PC-9 (cell line): Measurements from ENCODE around the gene CACNB4. TPM values are rescaled to one million over a fixed set of nuclear protein-coding genes. Genes with fewer than 3 reads are reported as not detected.
"Not testable (repeated sequence)": the region's sequence is repeated elsewhere in the genome, so short reads cannot be mapped to it uniquely, and the experiment has no call there.

Experiments
- BruUV-seq: library from RNA; stranded (reverse); fragments of 400-500 nt; replicated peaks from 2 replicates; lab custom pipeline; 2021; lab: Mats Ljungman, UMichigan
- CTCF ChIA-PET: fragments of 300-600 bp; sonication (Branson Sonifier 250); formaldehyde crosslinking; loops from one replicate; lab custom pipeline; 2022; ENCODE audit warnings: antibody characterized with exemption; lab: Charles Lee
- POLR2A ChIA-PET: fragments of 300-600 bp; sonication (Branson Sonifier 250); formaldehyde crosslinking; loops from one replicate; lab custom pipeline; 2022; ENCODE audit warnings: antibody characterized with exemption; ENCODE audit not compliant: unreplicated experiment; lab: Charles Lee
- DNase-seq, 2 experiments: peaks; one replicate each; pipeline versions ENCODE4 v3.0.0 to v3.0.0-alpha.2; 2015 to 2022; ENCODE audit warnings: mixed read lengths in 1 of 2
- H2AFZ ChIP-seq: fragments of 200-600 bp; sonication (generic); 2 replicates; pipeline ENCODE4 v1.8.1; 2017; ENCODE audit warnings: antibody characterized with exemption
- H3F3A ChIP-seq: fragments of 200-600 bp; sonication (generic); 2 replicates; pipeline ENCODE4 v1.8.1; 2017; ENCODE audit warnings: antibody characterized with exemption, mild to moderate bottlenecking, low read depth; ENCODE audit not compliant: insufficient read depth
- H3K27ac ChIP-seq: fragments of 200-600 bp; sonication (generic); 2 replicates; pipeline ENCODE4 v1.6.1; 2016; ENCODE audit warnings: mixed run types
- H3K27me3 ChIP-seq: fragments of 200-600 bp; sonication (generic); 2 replicates; pipeline ENCODE4 v1.6.1; 2016; ENCODE audit warnings: low read depth, mixed run types; ENCODE audit not compliant: insufficient read depth
- H3K36me3 ChIP-seq: fragments of 200-600 bp; sonication (generic); 2 replicates; pipeline ENCODE4 v1.6.1; 2016; ENCODE audit warnings: low read depth, mixed run types
- H3K4me1 ChIP-seq: fragments of 200-600 bp; sonication (generic); replicated peaks from 2 replicates; pipeline ENCODE4 v1.6.1; 2016; ENCODE audit warnings: mixed run types; ENCODE audit not compliant: insufficient read depth
- H3K4me2 ChIP-seq: fragments of 200-600 bp; sonication (generic); 2 replicates; pipeline ENCODE4 v1.6.1; 2017; ENCODE audit warnings: mixed run types
- H3K4me3 ChIP-seq: fragments of 200-600 bp; sonication (generic); 2 replicates; pipeline ENCODE4 v1.6.1; 2016; ENCODE audit warnings: mixed run types
- H3K79me2 ChIP-seq: fragments of 200-600 bp; sonication (generic); 2 replicates; pipeline ENCODE4 v1.6.1; 2017; ENCODE audit warnings: low read depth, mixed run types
- H3K9me2 ChIP-seq: fragments of 200-600 bp; sonication (generic); 2 replicates; pipeline ENCODE4 v1.8.1; 2017; ENCODE audit warnings: mild to moderate bottlenecking; ENCODE audit not compliant: insufficient read depth
- H3K9me3 ChIP-seq: fragments of 200-600 bp; sonication (generic); 2 replicates; pipeline ENCODE4 v1.8.1; 2016; ENCODE audit warnings: low read depth; ENCODE audit not compliant: insufficient read depth
- H4K20me1 ChIP-seq: fragments of 200-600 bp; sonication (generic); 2 replicates; pipeline ENCODE4 v1.8.1; 2017; ENCODE audit not compliant: insufficient read depth
- EZH2 ChIP-seq: fragments of 200-600 bp; sonication (generic); IDR thresholded peaks from 2 replicates; pipeline ENCODE4 v1.8.0; 2017; ENCODE audit warnings: antibody characterized with exemption, low read depth
- intact Hi-C: fragments of 100-400 bp; cut with micrococcal nuclease; formaldehyde crosslinking; loops from one replicate; pipeline ENCODE4 v1.10.0; 2022; ENCODE audit not compliant: unreplicated experiment
- total RNA-seq: library from RNA; stranded (reverse); gene quantifications from 2 replicates; pipeline ENCODE4 v1.2.3, GENCODE V29; 2021
- TF ChIP-seq, protein P1 (sequence below): fragments of 200-600 bp; sonication (generic); conservative IDR thresholded peaks from 2 replicates; pipeline ENCODE4 v1.6.1; 2017; ENCODE audit warnings: mixed run types, antibody characterized with exemption, mild to moderate bottlenecking, moderate library complexity

CACNB4 gene
- total RNA-seq, 1 experiment from 2014 or later = 0.98 TPM

DNA sequence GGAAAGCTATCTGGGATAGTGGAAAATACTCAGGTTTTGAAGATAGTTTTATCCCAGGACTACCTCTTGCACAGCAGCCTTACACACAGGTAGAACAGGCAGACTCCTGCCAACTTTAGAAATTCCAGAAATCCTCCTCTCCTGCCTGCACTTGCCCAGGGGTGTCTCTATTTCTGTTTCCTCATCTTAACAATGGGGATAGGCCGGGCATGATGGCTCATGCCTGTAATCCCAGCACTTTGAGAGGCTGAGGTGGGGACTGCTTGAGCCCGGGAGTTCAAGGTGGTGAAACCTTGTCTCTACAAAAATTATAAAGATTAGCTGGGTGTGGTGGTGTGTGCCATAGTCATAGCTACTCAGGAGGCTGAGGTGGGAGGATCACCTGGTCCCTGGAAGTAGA, 153.7 kb downstream of the CACNB4 start:
- POLR2A ChIA-PET = no interaction called here
- no peaks in the 10 kb centered on the region for H3K4me1 ChIP-seq
- DNase-seq = no peak
- H3K9me2 ChIP-seq = no peaks in the 10 kb centered on the region
- no peaks in the 10 kb centered on the region for H3K79me2 ChIP-seq
- H3K27ac ChIP-seq = no peak overlapping the region
- no peak overlapping the region for H2AFZ ChIP-seq
- H4K20me1 ChIP-seq = no peaks in the 10 kb centered on the region
- no TSS peak for BruUV-seq
- H3K36me3 ChIP-seq = no peaks in the 10 kb centered on the region
- H3K27me3 ChIP-seq = no peaks in the 10 kb centered on the region
- no peak overlapping the region for H3K4me3 ChIP-seq
- CTCF ChIA-PET = no interaction called here
- intact Hi-C loops = no loop called here
- H3K4me2 ChIP-seq = no peak overlapping the region
- no peaks in the 10 kb centered on the region for H3F3A ChIP-seq
- peaks cover under 1% of the 10 kb centered on the region; the same call in 1 of the 2 replicates for H3K9me3 ChIP-seq
- TF ChIP-seq EZH2 = no peak
- TF ChIP-seq, protein P1, sequence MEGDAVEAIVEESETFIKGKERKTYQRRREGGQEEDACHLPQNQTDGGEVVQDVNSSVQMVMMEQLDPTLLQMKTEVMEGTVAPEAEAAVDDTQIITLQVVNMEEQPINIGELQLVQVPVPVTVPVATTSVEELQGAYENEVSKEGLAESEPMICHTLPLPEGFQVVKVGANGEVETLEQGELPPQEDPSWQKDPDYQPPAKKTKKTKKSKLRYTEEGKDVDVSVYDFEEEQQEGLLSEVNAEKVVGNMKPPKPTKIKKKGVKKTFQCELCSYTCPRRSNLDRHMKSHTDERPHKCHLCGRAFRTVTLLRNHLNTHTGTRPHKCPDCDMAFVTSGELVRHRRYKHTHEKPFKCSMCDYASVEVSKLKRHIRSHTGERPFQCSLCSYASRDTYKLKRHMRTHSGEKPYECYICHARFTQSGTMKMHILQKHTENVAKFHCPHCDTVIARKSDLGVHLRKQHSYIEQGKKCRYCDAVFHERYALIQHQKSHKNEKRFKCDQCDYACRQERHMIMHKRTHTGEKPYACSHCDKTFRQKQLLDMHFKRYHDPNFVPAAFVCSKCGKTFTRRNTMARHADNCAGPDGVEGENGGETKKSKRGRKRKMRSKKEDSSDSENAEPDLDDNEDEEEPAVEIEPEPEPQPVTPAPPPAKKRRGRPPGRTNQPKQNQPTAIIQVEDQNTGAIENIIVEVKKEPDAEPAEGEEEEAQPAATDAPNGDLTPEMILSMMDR = no peak

DNA sequence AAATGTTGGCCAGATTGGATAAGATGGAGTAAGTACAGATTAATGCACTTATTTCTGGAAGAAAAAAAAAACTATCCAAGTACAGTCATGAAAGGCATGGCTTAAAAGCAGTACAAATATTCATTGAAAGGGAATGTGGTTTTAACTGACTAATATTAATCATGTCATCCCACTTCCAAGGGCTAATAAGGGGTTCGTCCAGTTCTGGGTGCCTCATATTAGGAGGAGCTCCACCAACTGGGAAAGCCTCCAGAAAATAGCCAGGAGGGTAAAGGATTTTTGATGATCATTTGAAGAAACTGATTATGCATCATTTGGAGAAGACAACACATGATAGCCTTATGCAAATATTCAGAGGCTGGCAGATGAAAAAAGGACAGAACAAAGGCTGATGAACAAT, 155.4 kb downstream of the CACNB4 start:
- no peak overlapping the region for H2AFZ ChIP-seq
- no peaks in the 10 kb centered on the region for H3K36me3 ChIP-seq

DNA sequence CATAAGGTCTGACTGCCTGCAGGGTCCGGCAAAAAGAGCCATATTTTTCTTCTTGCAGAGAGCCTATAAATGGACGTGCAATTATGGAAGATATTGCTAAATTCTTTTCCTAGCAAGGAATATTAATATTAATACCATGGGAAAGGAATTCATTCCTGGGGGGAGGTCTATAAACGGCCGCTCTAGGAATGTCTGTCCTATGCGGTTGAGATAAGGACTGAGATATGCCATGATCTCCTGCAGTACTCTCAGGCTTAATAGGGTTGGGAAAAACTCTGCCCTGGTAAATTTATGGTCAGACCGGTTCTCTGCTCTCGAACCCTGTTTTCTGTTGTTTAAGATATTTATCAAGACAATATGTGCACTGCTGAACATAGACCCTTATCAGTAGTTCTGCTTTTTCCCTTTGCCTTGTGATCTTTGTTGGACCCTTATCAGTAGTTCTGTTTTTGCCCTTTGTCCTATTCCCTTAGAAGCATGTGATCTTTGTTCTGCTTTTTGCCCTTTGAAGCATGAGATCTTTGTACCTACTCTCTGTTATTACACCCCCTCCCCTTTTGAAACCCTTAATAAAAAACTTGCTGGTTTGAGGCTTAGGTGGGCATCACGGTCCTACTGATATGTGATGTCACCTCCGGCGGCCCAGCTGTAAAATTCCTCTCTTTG, 156.2 kb downstream of the CACNB4 start:
- H3K27ac ChIP-seq, H3K4me1 ChIP-seq, H2AFZ ChIP-seq, DNase-seq, H3K9me2 ChIP-seq, H3K9me3 ChIP-seq, H3K4me3 ChIP-seq, H3K4me2 ChIP-seq, CTCF ChIA-PET, POLR2A ChIA-PET, H3K79me2 ChIP-seq, H3F3A ChIP-seq, H3K27me3 ChIP-seq, intact Hi-C loops, H4K20me1 ChIP-seq, H3K36me3 ChIP-seq, BruUV-seq: not testable (repeated sequence)

More for the DNA sequence above, 155.4 kb downstream of the CACNB4 start:
- Histone ChIP-seq H3K4me1 (no peaks in the 10 kb centered on the region), H3K4me2 (no peak overlapping the region), H3K9me3 (no peaks in the 10 kb centered on the region; the same call in 1 of the 2 replicates), H4K20me1 (no peaks in the 10 kb centered on the region), H3K9me2 (no peaks in the 10 kb centered on the region), H3K27me3 (no peaks in the 10 kb centered on the region), H3K27ac (no peak overlapping the region), H3F3A (no peaks in the 10 kb centered on the region), H3K79me2 (no peaks in the 10 kb centered on the region), H3K4me3 (no peak overlapping the region)
- no peak for DNase-seq
- no peak for TF ChIP-seq EZH2
- TF ChIP-seq, protein P1 = no peak
- POLR2A ChIA-PET = no interaction called here
- BruUV-seq = no TSS peak
- intact Hi-C loops = no loop called here
- CTCF ChIA-PET = no interaction called here

DNA sequence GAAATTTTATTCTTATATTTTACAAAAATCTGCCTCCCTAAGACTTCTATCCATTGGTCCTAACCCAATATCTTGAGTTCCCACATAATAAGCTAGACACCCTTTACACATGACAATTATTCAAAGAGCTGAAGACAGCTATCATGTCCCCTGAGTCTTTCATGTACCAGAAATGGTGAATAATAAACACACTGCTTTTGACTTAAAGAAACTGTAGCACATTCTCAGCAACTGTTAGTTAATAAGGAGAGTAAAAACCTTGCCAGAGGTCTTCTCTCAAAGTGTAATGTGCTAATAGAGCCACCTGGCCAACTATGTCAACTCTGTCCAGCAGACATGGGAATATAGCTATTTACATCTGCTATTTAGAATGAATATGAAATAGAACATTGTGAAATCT, 160.9 kb downstream of the CACNB4 start:
- ChIA-PET CTCF (no interaction called here), POLR2A (no interaction called here)
- no peaks in the 10 kb centered on the region for H3K4me1 ChIP-seq
- intact Hi-C loops = no loop called here
- 0 out of 2 replicates have a peak, but pooled peaks cover 9% of the 10 kb centered on the region for H3K27me3 ChIP-seq
- no peaks in the 10 kb centered on the region for H3K36me3 ChIP-seq
- no peak overlapping the region for H3K27ac ChIP-seq
- no peak for DNase-seq
- no peak overlapping the region for H2AFZ ChIP-seq
- H4K20me1 ChIP-seq = no peaks in the 10 kb centered on the region
- no peak overlapping the region for H3K4me3 ChIP-seq
- H3K9me3 ChIP-seq = no peaks in the 10 kb centered on the region; the same call in 1 of the 2 replicates
- H3K9me2 ChIP-seq = no peaks in the 10 kb centered on the region
- TF ChIP-seq, protein P1 = no peak
- no peak for TF ChIP-seq EZH2
- H3K4me2 ChIP-seq = no peak overlapping the region
- no peaks in the 10 kb centered on the region for H3K79me2 ChIP-seq
- no peaks in the 10 kb centered on the region for H3F3A ChIP-seq
- no TSS peak for BruUV-seq
